HTERT RPE-1 (cell line): Measurements from ENCODE around the gene MARCKSL1.
"Not testable (repeated sequence)": the region's sequence is repeated elsewhere in the genome, so short reads cannot be mapped to it uniquely, and the experiment has no call there.

ENCODE experiments used
- in situ Hi-C: fragments of 300-500 bp; cut with MboI; formaldehyde crosslinking; loops from 4 replicates; pipeline ENCODE4 v1.14.3; 2020; ENCODE audit warnings: low sequenced_read_pairs

MARCKSL1 gene

DNA sequence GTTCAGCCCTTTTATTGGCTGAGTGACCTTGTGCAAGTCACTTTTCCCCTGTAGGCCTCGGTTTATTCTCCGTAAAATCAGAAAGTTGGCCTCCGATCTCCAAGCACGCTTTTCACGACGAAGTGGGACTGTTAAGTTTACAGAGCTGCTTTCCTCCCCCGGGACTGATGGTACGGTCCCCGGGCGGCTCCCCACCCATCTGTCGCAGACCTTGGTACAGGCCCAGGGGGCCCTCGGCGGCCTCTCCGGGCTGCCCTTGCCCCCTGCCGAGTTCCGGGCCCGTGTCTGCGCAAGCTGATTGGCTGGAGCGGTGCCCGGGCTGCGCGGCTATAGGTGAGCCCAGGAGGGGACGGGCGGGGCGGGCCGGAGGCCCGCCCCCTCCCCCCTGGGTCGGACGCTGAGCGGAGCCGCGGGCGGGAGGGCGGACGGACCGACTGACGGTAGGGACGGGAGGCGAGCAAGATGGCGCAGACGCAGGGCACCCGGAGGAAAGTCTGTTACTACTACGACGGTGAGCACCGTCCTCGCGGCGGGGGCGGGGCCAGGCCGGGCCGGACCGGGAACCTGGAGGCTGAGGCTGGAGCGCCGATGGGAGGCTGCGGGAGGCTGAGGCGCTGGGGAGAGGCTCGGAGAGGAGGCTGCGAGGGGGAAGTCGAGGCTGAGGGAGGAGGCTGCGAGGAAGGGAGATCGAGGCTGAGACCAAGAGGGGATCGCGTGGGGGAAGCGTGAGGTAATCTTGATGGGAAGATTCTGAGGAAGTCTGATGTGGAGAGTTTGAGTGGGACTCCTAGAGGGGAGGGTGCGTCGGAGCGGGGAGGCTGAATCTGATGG, 44.1 kb downstream of the MARCKSL1 start, which contains the start of gene HDAC1:
Gene HDAC1, plus strand, starts transcription at position 376 of the 831 bp plus-strand sequence. Its CDS starts 87 bp downstream, at position 463.
- in situ Hi-C loops, result no loop called here

DNA sequence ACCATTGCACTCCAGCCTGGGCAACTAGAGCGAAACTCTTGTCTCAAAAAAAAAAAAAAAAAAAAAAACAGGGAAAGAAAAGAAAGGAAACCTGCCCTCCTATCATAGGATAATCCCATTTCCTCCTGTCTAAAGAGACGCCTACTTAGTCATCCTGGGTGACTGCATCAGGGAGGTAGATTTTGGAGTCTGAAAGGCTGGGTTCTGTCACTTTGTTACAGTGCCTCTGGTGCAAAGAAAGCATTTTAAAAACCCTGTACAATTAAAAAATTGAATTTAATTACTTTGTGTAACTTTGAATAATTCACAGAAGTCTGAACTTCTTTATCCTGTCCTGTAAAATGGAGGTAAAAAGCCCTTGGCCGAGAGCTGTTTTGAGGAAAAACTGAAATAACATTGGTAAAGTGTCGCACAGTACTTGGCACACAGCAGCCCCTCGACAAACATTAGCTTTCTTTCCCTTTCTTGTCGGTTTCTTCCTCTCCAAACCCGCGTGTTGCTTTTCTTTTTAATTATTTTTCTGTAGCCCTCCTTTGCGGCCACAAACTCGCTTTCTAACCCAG, 44.8 kb downstream of the MARCKSL1 start:
- in situ Hi-C loops, result no loop called here

DNA sequence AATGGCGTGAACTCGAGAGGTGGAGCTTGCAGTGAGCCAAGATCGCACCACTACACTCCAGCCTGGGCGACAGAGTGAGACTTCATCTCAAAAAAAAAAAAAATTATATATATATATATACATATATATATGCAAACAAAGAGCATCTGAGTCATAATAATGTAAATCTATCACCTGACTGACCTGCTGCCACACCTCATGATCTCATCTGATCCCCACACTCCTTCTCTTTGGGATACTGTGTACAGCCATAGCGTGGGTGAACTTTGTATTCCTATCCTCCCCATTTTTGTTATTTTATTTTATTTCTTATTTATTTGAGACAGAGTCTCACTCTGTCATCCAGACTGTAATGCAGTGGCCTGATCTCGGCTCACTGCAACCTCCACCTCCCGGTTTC, 46.8 kb downstream of the MARCKSL1 start:
- in situ Hi-C loops, result no loop called here

DNA sequence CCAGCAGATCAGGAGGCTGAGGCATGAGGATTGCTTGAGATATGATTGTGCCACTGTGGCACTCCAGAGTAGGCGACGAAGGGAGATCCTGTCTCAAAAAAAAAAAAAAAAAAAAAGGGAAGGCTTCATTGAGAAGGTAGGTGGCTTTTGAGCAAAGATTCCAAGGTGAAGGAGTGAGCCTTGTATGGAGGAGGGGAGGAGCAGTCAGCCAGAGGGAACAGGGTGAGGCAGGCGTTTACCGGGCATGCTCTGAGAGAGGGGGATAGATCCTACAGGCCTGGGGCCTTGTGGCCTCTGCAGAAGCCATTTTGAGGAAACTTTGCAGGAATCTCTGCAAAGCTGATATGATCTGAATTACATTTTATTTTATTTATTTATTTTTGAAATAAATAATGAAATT, 49.3 kb downstream of the MARCKSL1 start:
- in situ Hi-C loops, result no loop called here

DNA sequence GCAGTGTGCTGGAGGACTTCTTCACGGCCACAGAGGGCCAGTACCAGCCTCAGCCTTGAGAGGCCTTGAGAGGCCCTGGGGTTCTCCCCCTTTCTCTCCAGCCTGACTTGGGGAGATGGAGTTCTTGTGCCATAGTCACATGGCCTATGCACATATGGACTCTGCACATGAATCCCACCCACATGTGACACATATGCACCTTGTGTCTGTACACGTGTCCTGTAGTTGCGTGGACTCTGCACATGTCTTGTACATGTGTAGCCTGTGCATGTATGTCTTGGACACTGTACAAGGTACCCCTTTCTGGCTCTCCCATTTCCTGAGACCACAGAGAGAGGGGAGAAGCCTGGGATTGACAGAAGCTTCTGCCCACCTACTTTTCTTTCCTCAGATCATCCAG, 50.4 kb downstream of the MARCKSL1 start:
- in situ Hi-C loops, result no loop called here

DNA sequence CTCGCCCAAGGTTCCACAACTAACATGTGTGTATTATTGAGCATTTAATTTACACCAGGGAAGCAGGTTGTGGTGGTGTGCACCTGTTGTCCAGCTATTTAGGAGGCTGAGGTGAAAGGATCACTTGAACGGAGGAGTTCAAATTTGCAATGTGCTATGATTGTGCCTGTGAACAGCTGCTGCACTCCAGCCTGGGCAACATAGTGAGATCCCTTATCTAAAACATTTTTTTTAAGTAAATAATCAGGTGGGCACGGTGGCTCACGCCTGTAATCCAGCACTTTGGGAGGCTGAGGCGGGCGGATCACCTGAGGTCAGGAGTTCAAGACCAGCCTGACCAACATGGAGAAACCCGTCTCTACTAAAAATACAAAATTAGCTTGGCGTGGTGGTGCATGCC, 51.3 kb downstream of the MARCKSL1 start:
- in situ Hi-C loops, result not testable (repeated sequence)
